CD4-positive, alpha-beta T cell treated with Interleukin-12 subunit alpha and Interleukin-12 subunit beta, for 1 hour (primary cell): ENCODE data around the gene ATP2B2.

ENCODE experiments used
- DNase-seq: peaks from one replicate; pipeline ENCODE4 v3.0.0-alpha.2; 2020

Gene ATP2B2

DNA sequence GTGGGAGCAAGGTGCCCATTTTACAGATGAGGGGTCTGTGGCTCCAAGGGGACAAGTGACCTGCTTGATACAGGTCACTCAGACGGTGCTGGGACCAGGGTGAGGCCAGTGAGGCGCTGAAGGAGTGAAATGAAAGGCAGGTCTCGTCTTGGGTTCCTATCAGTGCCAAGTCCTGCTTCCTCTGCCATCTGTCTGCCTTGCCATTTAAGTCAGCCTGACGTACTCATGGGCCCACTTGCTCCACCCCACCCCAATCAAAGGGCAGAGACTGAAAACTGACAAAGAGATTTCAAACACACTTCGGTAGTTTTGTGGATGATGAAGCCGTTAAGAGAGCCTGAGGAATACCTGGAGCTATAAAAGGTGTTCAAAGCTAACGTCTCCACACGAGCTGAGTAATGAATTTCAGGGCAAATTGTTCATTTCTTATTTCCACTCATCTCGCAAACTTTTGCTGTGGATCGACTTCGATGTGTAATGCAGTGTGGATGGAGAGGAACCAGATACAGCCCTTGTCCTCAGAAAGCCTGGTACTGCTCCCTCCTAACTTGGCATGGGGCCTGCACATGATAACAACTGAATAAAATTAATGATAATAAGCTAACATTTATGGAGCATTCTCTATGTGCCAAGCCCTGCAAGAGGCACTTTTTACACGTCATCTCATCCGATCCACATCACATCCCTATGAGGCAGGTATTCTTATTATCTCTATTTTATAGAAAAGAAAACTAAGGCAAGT, 36.6 kb downstream of the ATP2B2 start:
- no peak for DNase-seq

DNA sequence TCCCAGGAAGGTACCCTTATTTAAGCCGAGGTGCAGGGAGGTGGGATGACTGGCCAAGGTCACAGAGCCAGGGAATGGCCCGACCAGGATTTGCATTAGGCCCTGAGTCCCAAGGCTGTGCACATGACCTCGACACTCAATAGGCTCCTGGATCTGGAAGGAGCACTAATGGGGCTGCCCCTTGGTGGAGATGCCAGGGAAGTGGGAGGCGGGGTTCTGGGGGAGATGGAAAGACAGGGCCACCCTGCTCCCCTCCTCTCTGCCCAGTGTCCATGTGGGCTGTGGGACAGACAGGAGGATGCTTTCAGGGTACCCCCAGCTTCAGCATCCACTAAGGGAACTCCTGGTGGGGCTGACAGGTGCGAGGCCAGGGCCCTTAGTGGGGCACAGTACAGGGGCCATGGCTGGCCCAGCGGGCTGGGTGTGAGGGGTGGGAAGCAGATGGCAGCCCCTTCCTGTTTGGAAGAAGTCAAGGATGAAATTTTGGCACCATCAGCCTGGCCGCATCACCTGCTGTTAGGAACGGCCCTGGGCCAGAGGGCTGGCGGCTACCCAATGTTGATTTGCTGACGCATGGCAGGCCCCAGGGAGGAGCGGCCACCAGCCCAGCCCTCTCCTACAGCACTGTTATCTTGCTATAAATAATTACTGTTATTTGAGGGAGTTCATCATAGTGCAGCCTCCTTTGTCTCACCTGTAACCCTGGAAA, 37.3 kb downstream of the ATP2B2 start:
- no peak for DNase-seq

DNA sequence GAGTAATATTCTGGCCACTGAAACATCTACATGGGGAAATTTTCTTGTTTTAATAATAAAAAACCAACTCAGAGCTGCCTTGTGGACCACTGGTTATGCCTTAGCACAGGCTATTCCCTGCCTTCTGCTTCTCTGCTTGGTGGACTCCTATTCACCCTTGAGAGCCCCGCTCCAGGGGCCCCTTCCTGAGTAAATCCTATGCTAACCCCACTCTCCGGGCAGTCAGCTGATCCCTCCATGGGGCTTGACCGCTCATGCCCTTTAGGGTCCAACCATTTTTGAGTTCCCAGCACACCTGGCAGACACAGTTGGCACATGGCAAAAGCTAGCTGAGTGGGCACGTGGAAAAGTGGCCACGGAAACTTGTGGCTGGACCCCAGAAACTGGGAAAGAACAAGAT, 38.2 kb downstream of the ATP2B2 start:
- DNase-seq, result no peak

DNA sequence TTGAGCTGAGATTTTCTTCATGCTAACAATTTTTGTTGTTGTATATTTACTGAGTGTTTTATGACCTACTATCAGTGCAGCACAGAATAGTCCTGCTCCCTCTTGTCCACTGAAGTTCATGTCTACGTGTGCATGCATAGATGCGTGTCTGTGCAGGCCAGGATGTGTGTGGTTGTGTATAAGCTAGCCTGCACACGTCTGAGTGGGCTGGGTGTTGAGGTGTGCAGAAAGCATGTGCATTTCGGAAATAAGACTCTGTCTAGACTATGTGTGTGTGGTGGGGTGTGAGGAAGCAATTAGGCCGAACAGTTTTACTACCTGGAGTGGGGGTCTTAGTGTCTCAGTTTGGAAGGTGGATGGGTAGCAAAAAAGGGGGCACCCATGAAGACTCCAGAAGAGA, 39.2 kb downstream of the ATP2B2 start:
- DNase-seq, result no peak

DNA sequence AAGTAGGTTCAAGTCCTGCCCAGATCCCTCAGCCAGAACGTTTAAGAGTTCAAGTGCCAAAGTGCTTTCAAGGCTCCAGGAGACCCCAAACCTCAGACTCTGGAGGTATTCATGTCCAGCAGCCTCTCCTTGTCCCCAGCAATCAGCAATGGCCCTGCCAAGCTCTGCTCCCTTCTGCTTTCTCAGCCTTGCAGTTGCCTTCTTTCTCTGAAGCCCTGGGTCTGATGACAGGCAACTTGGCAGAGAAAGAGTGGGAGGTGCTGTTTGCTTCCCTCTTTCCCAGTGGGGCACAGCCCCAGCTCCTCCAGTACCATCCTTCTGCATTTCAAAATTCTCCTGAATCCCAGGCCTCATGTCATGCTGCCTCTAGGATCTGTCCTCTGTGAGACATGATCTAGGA, 40.2 kb downstream of the ATP2B2 start:
- no peak for DNase-seq

DNA sequence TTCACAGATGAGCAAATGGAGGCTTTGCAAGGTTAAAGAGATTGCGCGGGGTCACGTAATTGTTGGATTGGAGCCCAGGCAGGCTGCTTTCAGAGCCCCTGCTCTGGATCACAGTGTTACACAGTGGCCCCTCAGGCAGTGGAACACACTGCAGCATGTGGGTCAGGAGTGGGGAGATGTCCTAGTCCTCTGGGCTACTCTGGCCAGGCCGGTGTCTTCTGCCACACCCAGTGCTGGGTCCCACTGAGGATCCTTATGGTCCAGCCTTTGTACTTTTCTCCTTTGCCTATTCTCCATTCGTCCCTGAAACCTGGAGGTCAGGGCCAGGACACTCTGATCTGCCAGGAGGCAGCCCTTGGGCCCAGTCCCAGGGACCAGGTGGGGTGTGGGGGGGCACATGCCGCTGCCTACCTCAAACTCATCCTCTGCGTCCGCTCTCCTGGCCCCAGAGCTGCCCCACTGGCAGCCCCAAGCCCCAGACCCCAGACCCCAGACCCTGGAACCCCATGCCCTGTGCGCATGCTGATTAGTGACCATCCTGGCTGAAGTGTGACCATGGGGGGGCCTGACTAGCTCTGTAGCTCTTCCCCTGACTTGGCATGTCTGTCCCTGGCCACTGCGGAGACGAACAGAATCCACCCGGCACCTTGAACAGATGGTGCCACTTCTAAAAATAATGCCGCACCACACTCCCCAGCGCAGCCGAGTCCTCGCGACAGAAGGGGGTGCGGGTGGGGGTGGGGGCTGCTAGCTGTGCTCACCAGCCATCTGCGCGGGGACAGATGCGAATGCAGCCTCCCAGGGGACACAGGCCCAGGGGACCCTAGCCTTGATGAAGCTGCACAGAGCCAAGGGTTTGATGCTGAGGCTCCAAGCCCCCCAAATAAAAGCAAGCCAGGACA, 41.6 kb downstream of the ATP2B2 start:
- no peak for DNase-seq

DNA sequence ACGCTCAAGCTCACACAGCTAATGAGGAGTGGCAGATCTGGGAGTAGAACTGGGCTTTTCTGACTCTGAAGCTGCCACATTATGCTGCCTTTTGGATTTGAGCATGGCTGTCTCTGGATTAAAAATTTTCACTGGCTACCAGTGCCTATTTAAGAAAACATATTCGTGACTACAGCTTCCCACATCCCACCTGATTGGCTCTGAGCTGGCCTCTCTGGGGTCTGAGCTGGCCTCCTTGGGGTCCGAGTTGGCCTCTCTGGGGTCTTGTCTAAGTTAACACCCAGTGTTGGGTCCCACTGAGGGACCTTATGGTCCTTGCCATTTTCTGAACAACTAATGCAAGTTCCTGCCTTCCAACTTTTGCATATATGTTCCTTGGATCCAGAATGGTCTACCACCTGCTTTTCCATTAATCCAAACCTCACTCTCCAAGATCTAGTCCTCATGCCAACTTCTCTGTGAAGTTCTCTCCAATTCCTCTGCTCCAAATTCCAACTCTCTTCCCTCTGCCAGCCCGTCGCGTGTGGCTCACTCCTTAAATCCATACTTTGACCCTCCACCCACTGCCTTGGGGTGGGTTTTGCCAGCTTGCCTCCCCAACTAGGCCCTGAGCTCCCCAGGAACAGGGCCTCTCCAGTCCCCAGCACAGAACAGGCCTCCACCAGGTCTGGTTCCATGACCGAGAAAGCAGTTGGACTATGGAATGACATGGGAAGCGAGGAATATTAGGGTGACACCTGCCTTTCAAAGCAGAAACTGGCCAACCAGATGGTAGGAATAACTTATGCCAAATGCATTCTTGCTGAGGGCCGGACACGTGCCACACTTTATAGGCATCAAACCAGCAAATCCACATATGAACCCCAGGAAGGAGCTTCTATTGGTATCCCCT, 42.5 kb downstream of the ATP2B2 start:
- no peak for DNase-seq

DNA sequence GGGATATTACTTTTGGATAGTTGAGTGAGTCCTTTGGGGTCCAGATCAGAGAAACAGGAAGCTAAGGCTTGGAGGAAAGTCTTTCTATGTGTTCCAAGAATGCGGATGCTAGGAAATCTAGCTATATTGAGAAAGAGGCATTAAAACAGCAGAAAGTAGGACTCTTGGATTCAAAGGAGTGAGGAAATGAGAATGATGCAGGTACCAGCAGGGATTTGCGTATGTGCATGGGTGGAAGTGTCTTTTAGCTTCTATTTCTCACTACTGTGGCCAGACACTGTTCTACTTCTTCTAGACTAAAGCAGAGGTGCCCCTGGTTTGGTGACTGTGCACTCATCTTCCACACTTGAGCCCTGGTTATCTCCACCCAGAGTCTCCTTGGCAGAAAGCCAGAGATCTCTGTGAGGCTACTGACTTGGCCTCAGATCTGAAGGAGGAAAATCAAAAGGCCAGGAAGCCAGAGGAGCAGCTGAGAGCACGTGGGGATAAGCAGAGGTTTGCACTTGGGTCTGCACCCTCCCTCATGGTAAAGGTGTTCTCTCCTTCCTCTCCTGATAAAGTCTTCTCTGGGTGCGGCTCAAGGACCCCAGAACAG, 44.3 kb downstream of the ATP2B2 start:
- no peak for DNase-seq

DNA sequence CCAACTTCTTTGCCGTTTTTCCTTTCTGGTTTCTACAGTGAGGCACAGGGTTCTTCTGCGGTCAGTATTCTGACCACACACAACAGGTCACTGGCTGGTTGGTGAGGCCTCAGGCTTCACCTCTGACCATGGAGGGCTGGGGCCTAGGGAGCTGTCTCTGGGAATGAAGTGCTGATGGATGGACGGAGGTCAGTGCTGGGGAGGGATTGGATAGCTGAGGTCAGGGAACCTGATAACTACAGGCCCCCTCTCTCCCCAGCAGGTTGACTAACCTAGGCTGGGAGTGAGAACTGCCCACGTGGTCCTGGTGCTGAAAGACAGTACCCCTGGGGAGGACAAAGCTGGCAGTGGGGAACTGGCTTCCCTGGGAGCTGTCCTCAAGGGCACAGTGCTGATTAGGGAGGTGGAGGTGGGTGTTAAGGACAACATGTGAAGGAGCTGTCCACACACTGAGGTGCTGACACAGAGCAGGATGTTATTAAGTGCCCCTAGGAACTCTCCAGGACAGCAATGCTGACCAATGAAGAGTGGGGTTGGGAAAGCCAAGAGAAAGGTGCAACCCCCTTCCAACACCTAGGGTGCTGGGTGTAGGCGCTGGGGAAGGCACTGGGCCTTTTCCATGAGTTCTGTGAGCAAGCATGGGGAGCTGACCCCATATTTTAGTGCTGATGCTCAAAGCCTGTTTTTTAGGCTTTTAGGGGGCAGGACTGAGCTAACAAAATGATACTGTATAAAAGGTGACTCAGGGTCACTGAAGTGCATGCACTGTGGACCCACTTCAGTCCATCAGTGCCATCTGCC, 45.2 kb downstream of the ATP2B2 start:
- DNase-seq, result peak; percentile 55

DNA sequence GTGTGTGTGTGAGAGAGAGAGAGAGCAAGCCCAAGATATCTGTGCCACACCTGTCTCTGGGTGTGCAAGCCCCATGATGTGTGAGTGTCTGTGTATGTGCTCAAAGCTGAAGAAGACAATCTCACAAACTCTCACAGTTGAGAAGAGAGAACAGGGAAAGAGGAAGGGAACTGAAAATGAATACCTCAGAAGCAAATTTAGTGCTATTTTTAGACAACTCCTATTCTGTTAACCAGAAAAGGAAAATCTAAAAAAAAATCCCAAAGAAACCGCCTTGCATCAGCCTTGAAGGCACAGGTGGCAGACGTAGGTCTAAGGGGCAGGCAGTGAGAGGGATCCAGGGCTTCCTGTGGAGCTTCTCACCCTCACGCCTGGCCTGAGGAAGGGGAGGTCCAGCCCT, 47.8 kb downstream of the ATP2B2 start:
- DNase-seq, result no peak

DNA sequence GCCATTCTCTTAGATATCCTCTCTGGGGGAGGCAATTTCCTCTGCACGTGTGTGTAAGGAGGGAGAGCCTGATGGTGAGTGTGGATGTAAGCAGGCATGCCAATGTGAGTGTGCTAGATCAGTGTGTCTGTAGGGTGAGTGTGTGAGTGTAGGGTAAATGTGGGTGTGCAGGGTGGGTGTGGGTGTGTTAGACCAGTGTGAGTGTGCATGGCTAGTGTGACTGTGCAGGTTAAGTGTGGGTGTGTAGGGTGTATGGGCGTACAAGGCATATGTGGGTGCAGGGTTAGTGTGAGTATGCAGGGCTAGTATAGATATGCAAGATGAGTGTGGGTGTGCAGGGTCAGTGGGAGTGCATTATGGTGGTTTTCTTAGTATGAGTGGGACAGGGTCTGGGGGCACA, 48.4 kb downstream of the ATP2B2 start:
- DNase-seq, result no peak

DNA sequence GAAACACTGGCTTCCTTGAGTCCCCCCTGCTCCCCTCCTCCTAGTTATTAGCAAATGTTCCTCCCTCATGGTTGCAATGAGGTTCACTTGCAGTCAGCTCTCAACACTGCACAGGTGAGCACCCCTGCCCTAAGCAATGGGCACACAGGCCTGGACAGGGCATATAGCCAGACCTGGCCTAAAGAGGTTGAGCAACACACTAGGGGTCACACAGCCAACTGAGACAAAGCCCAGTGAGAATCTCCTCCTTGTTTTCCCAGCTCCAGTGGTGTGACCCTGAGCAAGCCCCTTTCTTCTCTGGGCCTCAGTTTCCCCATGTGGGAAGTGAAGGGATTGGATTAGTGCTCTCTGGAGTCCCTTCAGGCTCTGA, 49.9 kb downstream of the ATP2B2 start:
- DNase-seq, result no peak

DNA sequence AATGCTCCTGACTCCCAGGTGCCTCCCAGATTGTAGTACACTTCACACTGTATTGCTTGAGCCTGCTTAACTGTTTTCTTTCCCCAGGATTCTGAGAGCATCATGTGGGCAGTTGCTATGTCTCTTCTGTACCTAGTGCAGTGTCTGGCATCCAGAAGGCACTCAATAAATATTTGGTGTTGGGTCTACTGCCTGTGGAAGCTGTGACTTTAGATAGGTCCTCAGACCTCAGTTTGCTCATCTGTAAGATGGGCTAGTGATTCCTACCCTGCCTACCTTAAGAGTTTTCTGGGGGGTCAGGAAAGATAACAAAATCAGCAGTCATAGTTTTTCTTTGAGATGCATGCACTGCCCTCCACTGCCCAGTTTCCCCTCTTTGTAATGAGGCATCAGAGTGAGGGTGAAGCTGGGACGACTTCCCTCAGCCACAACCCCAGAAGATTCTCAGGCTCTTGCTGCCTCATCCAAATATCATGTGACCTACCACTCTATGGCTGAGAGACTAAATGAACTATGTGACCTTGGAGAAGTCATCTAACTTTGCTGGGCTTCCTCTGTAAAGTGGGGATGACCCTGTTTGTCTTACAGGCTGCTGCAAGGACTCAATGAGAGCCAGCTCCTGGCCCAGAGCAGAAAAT, 50.4 kb downstream of the ATP2B2 start:
- no peak for DNase-seq

DNA sequence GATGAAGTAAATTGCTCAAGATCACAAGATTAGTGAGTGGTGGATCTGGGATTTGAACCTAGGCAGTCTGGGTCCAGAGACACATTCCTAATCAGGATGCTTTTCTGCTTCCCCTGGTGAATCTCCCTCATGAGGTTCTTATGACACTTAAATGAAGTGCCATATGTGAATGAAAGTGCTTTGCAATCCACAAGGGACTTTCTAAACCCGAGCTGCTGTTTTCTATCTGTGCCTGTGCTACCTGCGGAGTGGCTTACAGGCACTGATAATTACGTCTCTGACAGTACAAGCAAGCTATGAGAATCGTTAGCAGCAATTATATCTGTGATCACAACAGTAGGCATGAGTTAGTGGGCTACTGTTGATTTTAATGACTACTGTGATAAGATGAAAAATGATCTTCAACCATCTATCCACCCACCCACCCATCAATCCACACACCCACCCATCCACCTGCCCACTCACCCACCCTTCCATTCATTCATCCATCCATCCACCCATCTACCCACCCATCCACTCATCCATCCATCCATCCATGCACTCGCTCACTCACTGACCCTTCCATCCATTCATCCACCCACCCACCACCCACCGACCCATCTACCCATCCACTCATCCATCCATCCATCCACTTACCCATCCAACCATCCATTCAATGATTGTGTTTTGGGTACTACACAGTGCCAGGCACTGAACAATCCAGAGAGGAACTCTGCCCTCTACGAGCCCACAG, 51.8 kb downstream of the ATP2B2 start:
- no peak for DNase-seq

DNA sequence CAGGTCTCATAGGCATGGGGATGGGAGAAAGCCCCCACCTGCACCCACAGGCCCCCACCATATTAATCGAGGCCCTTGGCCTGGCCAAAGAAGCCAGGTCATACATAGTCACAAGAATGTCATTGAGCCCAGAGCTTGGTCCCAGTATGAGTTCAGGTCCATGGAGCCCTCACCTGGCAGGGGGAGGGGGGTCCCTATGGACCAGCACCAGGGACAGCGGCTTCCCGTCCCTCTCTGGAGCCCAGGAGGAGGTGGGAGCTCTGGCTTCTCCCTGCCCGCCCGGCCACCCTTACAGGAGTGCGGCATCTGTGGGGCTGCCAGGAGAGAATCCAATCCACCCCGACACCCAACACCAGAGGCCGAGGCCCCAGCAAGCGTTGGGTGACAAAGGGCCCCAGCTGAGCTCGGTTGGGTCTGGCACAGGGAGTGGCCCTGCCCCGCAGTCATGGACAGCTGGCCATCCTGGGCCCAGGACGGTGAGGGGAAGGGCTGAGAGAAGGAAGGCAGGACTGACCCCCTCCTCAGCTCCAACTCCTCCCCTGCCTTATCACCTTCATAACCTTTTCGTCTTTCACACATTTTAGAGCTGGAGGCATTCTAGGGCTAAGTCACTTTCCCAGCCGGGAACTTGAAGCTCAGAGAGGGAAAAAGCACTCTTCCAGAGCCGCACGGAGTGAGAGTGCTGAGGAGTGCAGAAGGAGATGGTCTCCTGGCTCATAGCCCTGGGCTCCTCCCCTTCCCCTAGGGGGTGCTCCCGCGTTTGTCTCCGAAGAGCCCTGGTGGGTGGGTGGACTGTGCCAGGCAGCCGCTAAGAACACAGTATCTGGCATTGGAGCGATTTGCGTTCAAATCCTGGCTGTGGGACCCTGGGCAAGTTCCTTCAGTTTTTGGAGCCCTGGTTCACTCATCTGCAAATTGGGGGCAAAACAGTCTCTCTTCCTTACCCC, 54.6 kb downstream of the ATP2B2 start:
- no peak for DNase-seq

DNA sequence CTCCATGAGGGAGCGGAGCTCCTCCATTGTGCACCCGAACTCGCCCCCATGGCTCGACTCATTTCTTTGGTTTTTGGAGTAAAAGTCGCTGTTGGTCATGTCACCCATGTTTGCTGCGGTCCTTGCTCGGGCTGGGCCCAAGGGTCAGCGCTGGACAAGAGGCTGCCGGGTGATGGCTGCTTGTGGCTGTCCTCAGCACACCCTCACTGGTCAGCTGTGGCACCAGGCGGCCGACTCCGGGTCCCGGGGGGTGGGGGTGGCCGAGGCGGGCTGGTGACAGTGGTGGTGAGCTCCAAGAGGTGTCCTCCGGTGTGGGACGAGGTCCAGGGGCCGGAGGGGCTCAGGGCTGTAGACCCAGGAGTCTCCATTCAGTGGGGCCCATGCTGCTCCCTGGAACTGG, 56.0 kb downstream of the ATP2B2 start:
- DNase-seq, result no peak

DNA sequence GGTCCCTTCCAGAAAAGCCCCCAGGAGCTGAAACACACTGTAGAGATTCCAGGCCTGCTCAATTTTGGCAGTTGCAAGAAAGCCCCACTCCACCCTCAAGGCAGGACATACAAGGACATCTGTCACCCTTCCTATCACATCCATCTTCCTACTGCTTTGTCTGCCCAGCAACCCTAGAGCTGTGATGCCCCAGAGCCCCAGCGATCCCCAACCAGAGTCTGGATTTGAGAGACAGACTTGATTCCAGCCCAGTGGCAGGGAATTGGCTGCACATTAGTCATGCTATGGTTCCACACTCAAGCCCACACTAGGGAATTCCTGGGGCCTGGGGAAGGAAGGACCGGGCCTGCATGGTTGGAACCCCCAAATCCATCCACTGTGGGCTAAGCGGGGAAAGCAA, 56.8 kb downstream of the ATP2B2 start:
- DNase-seq, result no peak

DNA sequence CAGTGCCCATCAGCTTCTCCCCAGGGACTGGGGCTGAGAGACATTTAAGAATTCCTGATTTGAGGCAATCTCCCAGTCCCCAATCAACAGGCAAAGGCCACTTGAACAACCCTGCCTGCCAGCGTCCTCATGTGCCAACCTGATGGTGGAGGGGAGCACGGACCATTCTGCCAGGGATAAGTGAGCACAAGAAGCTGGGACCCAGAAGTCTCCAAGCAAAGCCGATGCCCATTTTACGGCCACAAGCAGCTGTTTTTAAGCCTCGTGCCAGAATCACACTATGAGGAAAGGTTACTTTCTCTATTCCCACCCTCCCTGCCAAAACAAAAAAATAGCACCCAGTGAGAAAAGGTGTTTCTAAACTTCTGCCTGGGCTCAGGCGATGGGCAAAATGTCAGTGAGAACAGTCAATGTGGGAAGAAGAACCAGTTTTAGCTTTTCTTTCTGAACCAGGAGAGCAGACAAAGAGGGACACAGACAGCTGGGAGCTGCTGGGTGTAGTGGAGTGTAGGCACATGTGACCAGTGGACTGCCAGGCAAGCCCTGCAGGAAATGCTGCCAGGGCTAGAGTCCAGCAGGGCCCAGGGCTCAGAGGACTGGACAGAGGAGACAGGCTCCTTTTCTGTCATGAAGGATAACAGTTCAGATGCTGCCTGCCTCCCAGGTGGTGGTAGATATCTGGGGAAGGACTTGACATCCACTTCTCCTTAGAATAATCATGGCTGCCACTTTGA, 57.7 kb downstream of the ATP2B2 start:
- DNase-seq, result no peak
